ENCODE results near the gene KIF6.

The KIF6 gene

GRCh38 chr6:39407446-39407993, 317.7 kb downstream of the KIF6 start:
- no peak for DNase-seq

GRCh38 chr6:39404312-39404711, 320.9 kb downstream of the KIF6 start:
- no peak for DNase-seq

- no peak for DNase-seq
These were observed 321.9 kb downstream of the KIF6 start for GRCh38 chr6:39403304-39403703.

GRCh38 chr6:39402239-39402751, 322.9 kb downstream of the KIF6 start:
- no peak for DNase-seq

GRCh38 chr6:39401376-39401775, 323.8 kb downstream of the KIF6 start:
- DNase-seq = no peak

- no peak for DNase-seq
These were observed 325.2 kb downstream of the KIF6 start for GRCh38 chr6:39400026-39400425.

GRCh38 chr6:39396854-39397253, 328.4 kb downstream of the KIF6 start:
- DNase-seq = no peak

- no peak for DNase-seq
These were observed 332.1 kb downstream of the KIF6 start for GRCh38 chr6:39393075-39393474.

GRCh38 chr6:39391182-39391581, 334.0 kb downstream of the KIF6 start:
- DNase-seq = no peak

- DNase-seq = no peak
These were observed 335.8 kb downstream of the KIF6 start for GRCh38 chr6:39389484-39389767.

- no peak for DNase-seq
These were observed 336.4 kb downstream of the KIF6 start for GRCh38 chr6:39388606-39389483.

- no peak for DNase-seq
These were observed 337.4 kb downstream of the KIF6 start for GRCh38 chr6:39387785-39388184.

- no peak for DNase-seq
These were observed 338.7 kb downstream of the KIF6 start for GRCh38 chr6:39386487-39386886.

GRCh38 chr6:39381550-39382140, 343.6 kb downstream of the KIF6 start:
- no peak for DNase-seq

GRCh38 chr6:39380837-39381549, 344.2 kb downstream of the KIF6 start:
- DNase-seq = no peak

- DNase-seq = no peak
These were observed 346.2 kb downstream of the KIF6 start for GRCh38 chr6:39378960-39379425.

GRCh38 chr6:39378175-39378959, 346.8 kb downstream of the KIF6 start:
- DNase-seq = no peak

GRCh38 chr6:39377539-39377950, 347.7 kb downstream of the KIF6 start:
- no peak for DNase-seq

GRCh38 chr6:39375405-39375804, 349.8 kb downstream of the KIF6 start:
- DNase-seq = no peak

- no peak for DNase-seq
These were observed 354.8 kb downstream of the KIF6 start for GRCh38 chr6:39370390-39370789.

GRCh38 chr6:39369987-39370386, 355.2 kb downstream of the KIF6 start:
- DNase-seq = no peak

- no peak for DNase-seq
These were observed 357.5 kb downstream of the KIF6 start for GRCh38 chr6:39367700-39368099.
